GM21619 (cell line): Measurements from ENCODE around the gene DMRTC2.

ENCODE experiments used
- ATAC-seq: cut with Tn5 transposase; IDR thresholded peaks from one replicate; pipeline ENCODE4 v1.9.1; 2021; ENCODE audit not compliant: unreplicated experiment

Gene DMRTC2

GRCh38 chr19:41887711-41888382 is 43.0 kb downstream of the DMRTC2 start:
- ATAC-seq = no peak

GRCh38 chr19:41888926-41889325 is 44.1 kb downstream of the DMRTC2 start:
- no peak for ATAC-seq

- ATAC-seq = no peak
Measured at GRCh38 chr19:41889896-41890295, 45.1 kb downstream of the DMRTC2 start.

GRCh38 chr19:41890936-41891335 is 46.1 kb downstream of the DMRTC2 start:
- no peak for ATAC-seq

GRCh38 chr19:41892173-41892902 is 47.5 kb downstream of the DMRTC2 start:
- no peak for ATAC-seq

GRCh38 chr19:41893899-41894298 is 49.1 kb downstream of the DMRTC2 start:
- ATAC-seq = no peak

GRCh38 chr19:41894350-41894749 is 49.5 kb downstream of the DMRTC2 start:
- ATAC-seq = no peak

GRCh38 chr19:41895745-41896580 is 51.1 kb downstream of the DMRTC2 start:
- no peak for ATAC-seq

- no peak for ATAC-seq
Measured at GRCh38 chr19:41896581-41896942, 51.7 kb downstream of the DMRTC2 start.

GRCh38 chr19:41897181-41897580 is 52.3 kb downstream of the DMRTC2 start:
- ATAC-seq = no peak

- no peak for ATAC-seq
Measured at GRCh38 chr19:41897820-41898219, 53.0 kb downstream of the DMRTC2 start.

- ATAC-seq = no peak
Measured at GRCh38 chr19:41898235-41898634, 53.4 kb downstream of the DMRTC2 start.
